Stimulated activated CD8-positive, alpha-beta memory T cell treated with anti-CD3 and anti-CD28 coated beads, Interleukin-2, amount 100 ng/mL, for 1 hour (primary cell): ENCODE data around the gene DNAH9.

ENCODE experiments used
- DNase-seq, 2 donors: peaks; one replicate each; pipeline ENCODE4 v3.0.0-alpha.2; 2020; ENCODE audit warnings: low read depth in 2 of 2

The DNAH9 gene

DNA sequence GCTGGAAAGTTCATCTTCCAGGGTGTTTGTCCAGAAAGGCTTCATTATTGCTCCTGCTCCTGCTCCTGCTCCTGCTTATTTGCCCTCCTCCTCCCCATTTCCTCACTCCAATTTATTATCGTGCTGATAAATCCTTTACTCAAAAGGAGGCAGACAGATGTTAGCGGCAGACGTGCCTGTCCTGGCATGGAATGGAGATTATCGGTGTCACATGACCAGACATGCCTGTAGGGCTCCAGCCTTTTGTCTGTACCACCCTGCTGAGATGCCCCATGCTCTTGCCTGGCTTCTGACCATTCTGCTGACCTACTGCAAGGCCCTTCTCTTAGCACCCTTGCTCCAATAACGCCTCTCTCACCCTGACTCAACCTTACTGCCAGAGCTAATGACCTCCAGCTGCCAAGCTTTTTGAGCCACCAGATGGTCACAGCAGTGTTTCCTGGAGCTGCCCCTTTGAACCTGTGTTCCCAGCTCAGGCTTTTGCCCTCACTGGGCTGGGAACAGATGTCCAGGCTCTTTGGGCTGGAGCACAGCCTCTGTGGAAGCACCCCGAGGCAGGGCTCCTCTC, 12.8 kb downstream of the DNAH9 start:
- no peak for DNase-seq

DNA sequence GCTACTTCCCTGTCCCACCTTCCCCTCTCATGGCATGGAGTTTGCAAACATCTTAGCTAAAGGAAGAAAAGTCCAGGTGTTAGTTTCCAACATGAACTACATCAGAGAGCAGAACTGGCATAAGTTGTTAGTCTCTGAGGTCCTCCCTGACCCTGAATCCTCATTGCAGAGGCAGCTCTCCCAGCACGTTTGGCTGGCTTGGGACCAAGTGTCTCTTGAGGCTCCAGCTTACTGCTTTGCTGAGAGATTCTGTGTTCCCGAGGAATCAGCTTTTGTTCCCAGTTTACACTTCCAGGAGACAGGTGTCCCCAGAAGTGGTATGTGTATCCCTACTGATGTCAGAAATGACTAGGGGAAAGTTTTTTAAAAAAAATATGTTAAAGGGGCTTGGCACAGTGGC, 14.7 kb downstream of the DNAH9 start:
- no peak for DNase-seq

DNA sequence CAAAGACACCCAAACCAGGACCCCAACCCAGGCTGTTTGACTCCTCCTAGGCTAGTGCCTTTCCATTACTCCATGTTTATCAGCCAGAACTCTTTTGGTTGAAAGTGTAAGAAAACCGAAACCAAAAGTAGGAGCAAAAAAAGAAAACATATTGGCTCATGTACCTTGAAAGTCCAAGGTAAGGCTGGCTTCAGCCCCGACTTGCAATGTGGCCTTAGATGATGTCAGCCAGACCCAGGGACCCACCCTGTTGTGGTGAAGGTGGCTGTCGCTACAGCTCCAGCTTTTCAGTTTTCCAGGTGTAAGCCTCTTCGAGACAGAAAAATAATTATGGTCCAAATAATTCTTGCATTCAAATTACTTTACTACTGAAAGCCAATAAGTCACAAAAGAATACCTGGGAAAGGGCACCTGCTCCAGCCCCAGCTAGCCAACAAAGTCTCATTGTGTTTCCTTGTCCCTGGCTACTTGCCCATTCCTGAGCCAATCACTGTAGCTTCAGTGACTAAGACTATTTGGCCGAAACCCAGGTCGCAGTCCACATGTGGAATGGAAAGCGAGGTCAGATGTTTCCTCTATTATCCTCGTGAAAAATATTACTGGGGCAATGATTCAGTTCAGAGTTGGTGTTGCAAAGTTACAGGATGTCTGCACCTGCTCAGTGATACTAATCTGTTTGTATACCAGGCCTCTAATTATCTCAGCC, 20.7 kb downstream of the DNAH9 start:
- no peak for DNase-seq

DNA sequence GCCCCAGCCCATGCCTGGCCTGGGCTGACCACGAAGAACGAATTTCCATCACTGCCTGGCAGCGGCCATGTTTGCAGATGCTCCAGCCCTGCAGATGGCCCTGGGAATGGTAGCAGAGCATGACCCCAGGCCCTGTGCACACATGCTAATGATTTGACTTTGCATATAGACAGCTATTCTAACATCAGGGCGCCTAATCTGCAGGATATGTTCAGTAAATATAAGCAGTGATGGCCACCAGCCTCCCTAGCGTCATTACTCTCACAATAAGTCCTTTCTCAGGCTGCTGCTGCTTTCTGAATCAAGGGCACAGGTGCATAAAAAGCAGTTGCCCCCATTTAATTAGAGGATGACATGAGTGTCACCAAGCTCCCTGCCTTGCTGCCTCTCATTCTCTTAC, 24.2 kb downstream of the DNAH9 start:
- no peak for DNase-seq

DNA sequence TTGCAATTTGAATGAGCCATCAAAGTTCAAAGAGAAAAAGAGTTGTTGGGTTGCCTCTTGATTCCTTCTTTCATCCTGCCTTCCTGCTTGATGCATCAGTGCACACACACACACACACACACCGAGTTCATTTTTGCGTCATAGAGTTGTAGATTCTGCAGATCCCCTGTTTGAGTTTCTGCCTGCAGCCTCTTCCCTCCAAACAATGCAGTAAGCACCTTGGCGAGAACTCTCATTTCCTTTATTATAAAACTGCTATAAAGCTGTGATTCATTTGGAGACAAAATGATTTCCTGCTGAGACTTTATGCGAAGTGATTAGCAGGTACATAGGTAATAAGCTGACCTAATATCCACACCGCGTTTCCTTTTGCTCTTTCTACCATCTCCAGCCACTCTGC, 26.7 kb downstream of the DNAH9 start:
- DNase-seq, result no peak

DNA sequence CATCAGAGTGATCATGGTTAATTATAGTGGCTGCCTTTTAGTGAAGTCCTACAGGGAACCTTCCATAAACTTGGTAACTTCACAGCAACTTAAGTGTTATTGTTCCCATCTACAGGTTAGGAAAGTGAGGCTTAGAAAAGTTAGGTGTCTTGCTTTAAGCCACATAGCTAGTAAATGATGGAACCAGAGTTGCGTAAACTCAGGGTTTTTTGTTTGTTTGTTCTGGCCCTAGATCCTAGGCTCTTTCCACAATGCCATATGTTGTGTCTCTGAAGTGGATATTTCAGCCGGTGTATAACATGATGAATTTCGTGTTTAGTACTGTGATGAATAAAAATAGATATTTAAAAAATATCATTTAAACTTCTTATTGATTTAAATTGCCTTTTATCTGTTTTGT, 27.6 kb downstream of the DNAH9 start:
- no peak for DNase-seq

DNA sequence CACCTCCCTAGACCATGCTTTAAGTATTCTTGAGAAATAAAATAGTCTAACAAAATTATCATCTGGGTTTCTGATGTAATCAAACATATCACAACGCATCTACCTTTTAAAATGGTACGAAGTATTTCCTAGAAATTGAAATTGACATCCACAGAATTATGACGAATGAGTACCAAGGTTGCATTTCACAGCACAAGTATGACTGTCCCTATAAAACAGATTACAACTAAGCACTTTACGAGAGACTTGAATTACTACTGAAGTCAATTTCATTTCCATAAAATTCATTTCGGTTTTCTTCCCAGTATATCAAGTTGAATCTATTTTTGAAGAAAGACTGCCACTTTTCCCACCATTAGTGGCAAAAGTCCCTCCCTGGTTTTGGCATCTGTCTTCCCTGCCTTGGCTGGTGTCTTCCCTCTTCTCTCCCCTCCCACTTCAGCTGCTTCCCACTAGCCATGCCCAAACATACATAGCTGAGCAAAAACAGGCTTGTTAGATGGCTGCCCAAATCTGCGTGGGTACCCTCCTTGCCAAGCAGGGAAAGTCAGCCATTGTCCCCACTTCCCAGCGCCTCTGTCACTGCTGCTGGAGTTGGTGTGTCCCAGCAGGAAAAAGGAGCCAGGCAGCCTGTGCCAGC, 29.2 kb downstream of the DNAH9 start:
- no peak for DNase-seq

DNA sequence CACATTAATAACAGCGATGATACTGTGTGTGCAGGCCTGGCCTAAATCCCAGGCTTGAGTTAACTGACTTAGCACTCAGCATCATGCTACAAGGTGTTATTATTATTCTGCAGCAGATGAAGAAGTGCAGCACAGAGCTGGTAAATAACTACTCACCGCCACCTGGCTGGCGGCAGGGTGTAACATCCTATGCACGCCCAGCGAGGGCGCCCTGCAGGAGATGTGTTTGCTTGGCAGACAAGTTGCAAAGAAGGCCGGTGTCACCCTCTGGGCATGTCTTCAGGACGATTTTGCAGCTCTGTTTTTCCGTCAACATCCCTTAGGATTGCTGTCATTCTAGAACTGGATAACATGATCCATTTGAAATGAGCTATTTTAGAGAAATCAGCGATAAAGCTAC, 30.1 kb downstream of the DNAH9 start:
- no peak for DNase-seq

DNA sequence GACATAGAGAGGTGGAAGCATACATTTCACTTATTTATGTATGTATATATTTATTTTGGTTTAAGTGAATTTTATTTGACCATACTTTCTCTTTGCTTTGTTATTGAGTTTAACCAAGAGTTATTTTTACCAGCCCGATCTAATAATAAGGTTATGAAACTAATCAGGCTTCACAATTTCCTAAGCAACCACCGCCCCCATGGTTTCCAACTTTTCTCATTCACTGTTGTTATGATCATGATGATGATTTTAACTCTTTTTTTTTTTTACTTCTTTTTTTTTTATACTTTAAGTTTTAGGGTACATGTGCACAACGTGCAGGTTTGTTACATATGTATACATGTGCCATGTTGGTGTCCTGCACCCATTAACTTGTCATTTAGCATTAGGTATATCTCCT, 30.6 kb downstream of the DNAH9 start:
- DNase-seq, result no peak

DNA sequence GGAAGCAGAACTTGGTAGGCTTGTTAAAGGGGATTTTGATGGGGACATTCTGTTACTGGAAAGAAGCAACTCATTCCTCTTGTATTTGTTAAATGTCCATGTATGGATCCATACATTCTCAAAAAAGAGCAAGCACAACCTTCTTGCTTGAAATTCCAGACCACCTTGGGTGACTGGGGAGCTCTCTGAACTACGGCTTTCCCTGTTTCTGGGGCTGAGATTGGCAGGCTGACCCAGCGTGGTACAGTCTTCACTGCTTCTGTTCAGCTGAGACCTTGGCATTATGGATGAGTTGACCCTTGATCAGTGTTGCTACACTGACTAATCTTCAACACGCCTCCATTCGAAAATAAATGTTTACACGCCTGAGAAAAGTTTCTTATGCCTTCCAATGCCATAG, 38.5 kb downstream of the DNAH9 start:
- DNase-seq, result no peak

DNA sequence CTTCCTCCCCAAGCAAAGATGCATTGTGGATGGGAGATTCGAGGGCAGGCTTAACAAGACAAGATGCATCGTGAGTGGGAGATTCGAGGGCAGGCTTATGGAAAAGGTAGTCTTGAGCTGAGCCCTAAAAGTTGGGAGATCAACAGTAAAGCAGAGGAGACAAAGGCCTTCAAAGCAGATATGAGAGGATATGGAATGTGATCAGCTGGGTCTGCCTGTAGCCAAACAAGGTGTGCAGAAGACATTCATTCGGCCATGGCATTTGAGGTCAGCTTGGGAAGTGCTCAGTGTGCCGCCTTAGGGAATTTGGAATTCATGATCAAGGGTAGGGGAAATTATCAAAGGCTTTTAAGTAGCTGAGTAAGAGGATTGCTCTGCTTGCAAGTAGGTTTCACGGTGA, 39.5 kb downstream of the DNAH9 start:
- DNase-seq, result no peak

DNA sequence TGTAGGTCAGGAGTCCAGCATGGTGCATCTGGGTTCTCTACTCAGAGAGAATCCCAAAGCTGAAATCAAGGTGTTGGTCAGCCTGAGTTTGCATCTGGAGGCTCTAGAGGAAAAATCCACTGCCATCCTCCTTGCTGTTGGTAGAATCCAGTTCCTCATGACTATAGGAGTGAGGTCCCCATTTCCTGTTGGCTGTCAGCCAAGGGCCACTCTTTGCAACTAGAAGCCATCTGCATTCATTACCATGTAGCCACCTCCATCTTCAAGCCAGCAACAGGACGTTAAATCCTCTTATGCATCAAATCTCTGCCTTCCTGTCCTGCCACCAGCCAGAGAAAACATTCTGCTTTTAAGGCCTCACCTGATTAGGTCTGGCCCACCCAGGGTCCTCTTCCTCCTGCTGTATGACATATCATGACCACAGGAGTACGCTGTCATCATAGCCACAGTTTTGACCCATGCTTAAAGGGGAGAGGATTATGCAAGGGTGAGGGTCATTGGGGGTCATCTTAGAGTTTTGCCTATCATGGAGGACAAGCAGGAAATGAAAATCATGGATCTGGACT, 40.5 kb downstream of the DNAH9 start:
- DNase-seq, result no peak

DNA sequence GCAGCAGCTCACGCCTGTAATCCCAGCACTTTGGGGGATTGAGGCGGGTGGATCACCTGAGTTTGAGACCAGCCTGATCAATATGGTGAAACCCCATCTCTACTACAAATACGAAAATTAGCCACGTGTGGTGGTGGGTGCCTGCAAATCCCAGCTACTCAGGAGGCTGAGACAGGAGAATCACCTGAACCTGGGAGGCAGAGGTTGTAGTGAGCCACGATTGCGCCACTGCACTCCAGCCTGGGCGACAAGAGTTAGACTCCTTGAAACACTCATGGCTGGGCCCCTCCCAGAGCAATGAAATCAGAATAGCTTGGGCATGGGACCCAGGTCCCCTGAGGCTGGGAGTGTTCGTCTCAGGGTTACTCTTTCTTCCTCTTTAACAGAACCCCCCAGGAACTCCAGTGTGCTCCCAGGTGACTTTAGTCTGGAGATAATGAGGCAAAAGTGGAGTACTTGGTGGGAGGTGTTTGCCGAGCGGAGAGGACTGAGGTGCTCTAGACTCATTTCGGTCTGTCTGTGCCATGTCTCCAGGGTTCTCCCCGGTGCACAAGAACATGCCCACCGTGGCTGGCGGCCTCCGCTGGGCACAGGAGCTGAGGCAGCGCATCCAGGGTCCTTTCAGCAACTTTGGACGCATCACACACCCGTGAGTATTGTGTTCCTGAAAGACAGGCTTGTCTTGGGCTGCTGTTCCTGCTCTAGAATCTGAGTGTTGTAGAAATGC, 41.6 kb downstream of the DNAH9 start:
- no peak for DNase-seq

DNA sequence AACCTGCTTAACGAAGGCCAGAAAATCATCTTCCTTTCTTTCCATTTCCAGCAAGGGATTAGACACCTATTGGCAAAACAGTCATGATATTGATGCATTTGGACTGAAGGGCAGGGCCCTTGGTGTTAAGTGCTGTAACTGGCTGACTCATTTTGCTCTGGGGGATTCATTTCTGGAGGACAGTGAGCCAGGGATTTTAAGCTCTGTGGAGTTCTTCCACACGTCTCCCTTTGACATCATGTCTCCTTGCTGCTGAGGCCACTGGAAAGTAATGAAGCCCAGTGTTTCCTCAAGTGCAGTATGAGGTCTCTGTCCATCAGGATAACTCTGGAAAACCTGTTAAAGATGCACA, 42.2 kb downstream of the DNAH9 start:
- DNase-seq, result no peak

DNA sequence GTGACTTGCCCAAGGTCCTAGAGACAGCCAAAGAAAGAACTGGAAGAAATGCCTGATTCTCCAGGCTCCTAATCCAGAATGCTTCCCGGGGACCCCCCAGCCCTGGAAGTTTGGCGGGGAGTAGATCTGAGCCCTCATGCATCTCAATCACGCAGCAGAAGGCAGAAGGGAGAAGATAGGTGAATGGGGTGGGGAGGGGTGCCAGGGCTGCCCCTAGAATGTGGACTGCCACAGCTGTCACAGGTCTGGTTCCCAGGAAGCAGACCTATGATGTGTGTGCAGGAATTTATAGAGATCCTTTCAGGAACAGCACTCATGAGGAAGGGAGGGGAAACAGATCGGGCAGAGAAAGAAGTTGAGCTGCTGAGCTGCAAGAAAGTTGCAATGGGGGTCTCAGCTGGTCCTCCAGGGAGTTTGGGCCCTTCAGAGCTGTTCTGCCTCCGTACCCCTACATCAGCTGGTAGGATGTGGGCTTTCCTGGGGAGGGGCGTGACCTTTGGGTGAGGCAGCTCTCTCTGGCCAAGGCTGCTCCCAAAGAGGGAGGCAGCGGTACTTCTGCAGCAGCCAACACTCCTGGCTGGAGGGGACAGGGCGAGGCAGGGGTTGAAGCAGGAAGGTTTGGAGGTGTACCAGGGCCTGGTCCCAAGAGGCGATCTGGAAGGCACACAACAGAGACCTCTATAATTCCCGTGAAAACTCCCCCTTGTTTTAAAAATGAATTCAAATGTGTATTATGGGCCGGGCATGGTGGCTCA, 43.4 kb downstream of the DNAH9 start:
- no peak for DNase-seq

DNA sequence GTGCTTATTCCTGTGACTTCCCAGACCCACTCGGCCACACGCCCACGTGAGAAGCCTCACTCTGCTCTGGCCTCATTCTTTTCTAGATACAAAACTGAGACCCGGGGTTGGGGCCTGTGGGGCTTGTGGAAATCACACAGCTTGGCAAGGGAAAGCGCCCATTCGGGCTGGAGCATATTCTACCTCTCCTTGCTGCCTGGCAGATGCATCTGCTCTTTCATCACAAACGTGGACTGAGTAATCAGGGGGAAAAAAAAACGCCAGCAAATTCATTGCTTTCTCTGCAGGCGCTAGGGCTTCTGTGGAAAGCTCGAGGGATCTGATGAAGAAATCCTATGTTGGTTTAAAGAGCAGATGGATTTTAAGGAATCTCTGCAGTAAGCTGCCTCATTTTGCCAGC, 44.4 kb downstream of the DNAH9 start:
- DNase-seq, result no peak

DNA sequence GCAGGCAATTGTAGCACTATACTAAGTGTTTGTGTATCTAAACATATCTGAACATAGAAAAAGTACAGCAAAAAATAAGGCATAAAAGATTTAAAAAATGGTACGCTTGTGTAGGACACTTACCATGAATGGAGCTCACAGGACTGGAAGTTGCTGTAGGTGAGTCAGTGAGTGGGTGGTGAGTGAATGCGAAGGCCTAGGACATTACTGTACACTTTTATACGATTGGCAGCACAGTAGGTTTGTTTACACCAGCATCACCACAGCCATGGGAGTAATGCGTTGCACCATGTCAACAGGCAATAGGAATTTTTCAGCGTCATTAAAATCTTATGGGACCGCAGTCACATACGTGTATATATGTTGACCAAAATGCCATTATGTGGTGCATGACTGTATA, 45.6 kb downstream of the DNAH9 start:
- no peak for DNase-seq

DNA sequence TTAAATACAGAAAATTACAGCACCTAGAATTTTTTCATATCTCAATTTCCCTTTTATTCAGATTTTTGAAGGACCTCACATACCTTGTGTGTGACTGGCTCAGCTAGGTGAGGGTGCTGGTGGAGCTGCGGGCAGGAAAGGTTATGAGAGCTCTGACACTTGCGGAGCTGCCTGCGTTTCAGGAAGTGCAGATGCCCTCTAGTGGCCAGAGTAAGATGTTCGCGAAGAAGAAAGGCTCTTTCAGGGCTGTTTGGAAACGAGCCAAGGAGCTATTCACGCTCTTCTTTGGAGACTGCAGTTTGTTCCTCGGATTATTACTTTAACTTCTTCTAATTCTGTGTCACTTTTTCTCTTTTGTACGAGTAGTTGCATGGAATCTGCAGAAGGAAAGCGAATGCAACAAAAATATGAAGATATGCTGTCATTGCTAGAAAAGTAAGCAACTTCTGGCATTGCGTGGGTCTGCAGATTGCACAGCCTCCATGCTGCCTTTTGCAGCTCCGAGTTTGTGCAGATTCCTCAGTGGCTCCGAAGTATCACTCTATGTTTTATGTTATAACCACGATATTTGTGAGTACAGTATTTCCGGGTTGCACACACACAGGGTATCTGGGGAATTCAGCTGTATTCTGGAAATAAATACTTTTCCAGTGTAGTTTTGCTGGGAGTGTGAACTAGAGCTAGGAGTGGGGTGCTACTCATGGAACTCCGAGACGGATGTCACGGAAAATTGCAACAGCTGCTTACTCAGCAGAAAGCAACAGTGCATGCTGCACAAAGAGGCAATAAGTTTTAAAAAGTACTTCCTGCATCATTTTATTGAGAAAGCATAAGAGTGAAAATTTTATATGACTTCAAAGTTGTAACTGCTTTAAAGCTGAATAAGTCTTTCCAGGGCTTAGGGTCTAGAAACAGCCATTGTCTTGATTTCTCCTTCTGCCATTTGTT, 46.3 kb downstream of the DNAH9 start:
- peak in 1 of 2 donors; percentile 6 for DNase-seq

DNA sequence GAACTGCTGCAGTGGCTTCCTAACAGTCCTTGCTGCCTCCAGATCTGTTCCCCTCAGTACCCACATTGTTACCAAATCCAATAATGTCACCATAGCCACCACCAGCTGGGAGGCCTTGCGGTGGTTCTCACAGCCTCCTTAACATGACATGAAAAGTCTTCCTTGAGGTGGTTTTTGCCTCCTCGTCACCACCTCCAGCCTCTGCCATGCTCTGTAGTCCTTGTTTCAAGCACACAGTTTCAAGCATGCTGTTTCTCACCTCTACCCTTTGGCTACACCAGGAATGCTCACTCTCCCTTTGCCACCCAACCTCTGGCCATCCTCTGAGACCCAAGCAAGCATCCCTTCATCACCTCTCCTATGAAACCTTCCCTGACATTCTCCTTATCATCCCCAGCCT, 47.2 kb downstream of the DNAH9 start:
- DNase-seq, result no peak

DNA sequence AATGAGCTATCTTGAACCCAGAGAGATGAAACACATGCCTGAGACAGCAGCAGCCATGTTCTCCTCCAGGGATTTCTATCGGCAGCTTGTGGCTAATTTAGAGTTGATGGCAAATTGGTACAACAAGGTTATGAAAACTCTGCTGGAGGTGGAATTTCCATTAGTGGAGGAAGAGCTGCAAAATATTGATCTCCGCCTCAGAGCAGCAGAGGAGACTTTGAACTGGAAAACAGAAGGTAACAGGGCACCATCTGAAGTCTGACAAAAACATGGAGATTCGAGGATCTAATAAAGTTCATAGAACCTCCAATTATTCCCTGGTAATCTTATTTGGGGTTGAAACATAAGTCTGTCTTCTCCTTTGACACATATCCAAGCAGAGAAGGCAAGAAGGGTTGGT, 52.8 kb downstream of the DNAH9 start:
- no peak for DNase-seq

DNA sequence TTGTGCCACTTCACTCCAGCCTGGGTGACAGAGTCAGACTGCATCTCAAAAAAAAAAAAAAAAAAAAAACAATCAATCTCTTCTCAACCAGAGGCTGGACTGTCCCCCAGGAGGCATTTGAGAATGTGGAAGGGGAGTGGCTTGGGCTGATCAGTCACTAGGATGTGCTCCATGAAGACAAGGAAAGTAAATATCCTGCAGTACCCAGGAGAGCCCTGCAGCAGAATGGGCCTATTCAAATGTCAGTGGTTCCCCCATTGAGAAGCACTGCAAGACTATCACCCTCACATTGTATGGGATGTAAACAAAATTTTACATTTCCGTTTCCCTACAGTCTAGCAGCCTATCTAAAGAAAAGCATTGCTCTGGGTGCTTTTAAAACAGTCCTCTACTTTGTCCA, 70.3 kb downstream of the DNAH9 start:
- no peak for DNase-seq
